IPS-20b (cell line): ENCODE data around the gene TBX5.
A peak's percentile ranks its signal among the peaks of the same experiment; 100 is the strongest.

Experiments
- H3K27ac ChIP-seq: one replicate; pipeline ENCODE4 v1.5.1; 2013; ENCODE audit warnings: low read length
- H3K27me3 ChIP-seq: 2 replicates; pipeline ENCODE4 v1.6.1; 2013; ENCODE audit warnings: mild to moderate bottlenecking, low read length, inconsistent platforms; ENCODE audit not compliant: insufficient read depth
- H3K36me3 ChIP-seq: 2 replicates; pipeline ENCODE4 v1.6.1; 2013; ENCODE audit warnings: low read depth, mild to moderate bottlenecking, inconsistent platforms, low read length, moderate library complexity; ENCODE audit not compliant: insufficient read depth
- H3K4me1 ChIP-seq: 2 replicates; pipeline ENCODE4 v1.6.1; 2013; ENCODE audit warnings: mild to moderate bottlenecking, control low read depth, inconsistent platforms, low read length, moderate library complexity; ENCODE audit not compliant: insufficient read depth
- H3K4me3 ChIP-seq: 2 replicates; pipeline ENCODE4 v1.5.1; 2013; ENCODE audit warnings: mild to moderate bottlenecking, low read length, inconsistent platforms
- H3K9ac ChIP-seq: 2 replicates; pipeline ENCODE4 v1.6.1; 2013; ENCODE audit warnings: low read depth, mild to moderate bottlenecking, inconsistent platforms, low read length, moderate library complexity
- H3K9me3 ChIP-seq: 2 replicates; pipeline ENCODE4 v1.6.1; 2013; ENCODE audit warnings: mild to moderate bottlenecking, low read depth, low read length, inconsistent platforms; ENCODE audit not compliant: insufficient read depth

The TBX5 gene

DNA sequence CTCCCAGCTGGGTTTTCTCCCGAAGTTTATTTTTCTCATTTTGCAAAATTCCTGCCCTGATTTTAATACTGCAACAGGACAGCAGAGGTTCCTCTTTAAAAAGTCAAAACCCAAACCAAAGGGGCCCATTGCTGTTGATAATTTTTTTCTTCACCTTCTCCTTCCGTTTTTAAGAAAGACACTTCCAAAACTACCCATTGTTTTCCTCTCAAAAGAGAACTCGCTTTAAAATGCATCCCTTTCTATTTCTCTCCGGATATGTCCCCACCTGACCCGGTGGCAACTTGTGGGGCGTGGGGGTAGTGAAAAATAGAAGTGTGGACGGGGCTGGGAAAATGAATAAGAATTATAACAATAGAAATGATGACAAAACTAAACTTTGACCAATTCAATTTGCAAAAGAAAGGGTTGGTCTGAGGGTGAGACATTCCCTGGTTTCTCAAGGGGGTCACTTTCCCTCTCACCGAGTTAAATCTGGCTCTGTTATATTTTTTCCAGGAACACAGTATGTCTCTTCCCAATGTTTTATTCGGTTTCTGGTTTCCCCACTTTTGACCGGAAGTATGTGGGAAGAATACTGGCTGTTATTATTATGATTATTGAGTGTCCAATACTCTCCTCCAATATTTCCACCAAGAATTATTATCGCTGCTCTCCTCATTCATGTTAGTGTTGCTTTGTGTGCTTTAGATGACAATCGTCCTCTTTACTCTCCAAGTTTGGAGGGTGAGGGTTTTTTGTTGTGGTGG lies 4.1 kb upstream of the TBX5 start:
- peaks cover 22% of the 10 kb centered on the region for H3K4me1 ChIP-seq
- no peak overlapping the region for H3K27ac ChIP-seq
- peaks cover 9% of the 10 kb centered on the region; the same call in 1 of the 2 replicates for H3K9me3 ChIP-seq
- H3K27me3 ChIP-seq, result peaks cover 100% of the 10 kb centered on the region
- H3K36me3 ChIP-seq, result no peaks in the 10 kb centered on the region
- H3K4me3 ChIP-seq, result peak overlapping the region; percentile 28; the same call in 1 of the 2 replicates
- no peak overlapping the region for H3K9ac ChIP-seq

DNA sequence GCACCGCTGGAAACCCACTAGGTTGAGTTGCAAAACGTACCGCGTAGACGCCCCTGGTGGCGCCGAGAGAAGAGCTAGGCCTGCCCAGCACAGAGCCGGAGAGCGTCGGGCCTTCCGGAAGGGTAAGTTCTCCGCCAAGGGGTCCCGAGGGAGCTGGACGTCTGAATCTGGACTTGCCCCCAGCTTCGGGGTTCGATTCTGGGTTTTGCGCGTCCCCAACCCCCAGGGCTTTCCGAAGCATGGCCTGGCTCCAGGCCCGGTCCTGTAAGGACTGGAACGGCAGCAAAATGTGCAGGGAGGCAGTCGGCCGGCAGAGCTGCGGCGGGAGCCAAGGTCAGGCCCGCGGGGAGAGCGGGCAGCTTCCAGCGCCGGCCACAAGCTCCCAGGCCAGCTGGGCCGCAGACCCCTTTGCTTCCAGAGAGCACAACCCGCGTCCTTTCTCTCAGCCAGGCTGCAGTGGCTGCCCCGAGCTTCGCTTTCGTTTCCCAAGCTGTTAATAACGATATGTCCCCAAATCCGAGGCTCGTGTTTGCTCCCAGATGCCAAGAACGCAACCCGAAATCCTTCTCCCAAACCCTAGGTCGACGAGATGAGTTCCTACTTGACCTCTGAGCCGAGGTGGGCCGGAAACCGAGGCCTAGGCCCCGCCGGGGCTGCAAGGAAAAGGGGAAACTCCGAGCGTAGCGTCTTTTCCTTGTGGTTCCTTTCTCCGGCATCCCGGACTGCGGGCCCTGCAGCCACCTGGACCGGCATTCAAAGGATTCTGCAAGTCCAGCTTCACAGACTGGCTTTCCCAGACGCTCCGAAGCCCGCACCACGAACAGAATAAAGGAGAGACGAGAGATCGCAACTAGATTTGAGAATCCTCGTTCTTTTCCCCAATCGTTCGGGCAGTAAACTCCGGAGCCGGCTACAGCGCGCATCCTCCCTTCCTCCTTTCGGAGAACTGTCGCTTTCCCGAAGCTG lies 3.2 kb upstream of the TBX5 start:
- peaks cover 22% of the 10 kb centered on the region for H3K4me1 ChIP-seq
- peaks cover 100% of the 10 kb centered on the region for H3K27me3 ChIP-seq
- peak overlapping the region; percentile 28 for H3K4me3 ChIP-seq
- no peak overlapping the region for H3K9ac ChIP-seq
- no peaks in the 10 kb centered on the region for H3K36me3 ChIP-seq
- no peak overlapping the region for H3K27ac ChIP-seq
- peaks cover 9% of the 10 kb centered on the region; the same call in 1 of the 2 replicates for H3K9me3 ChIP-seq

DNA sequence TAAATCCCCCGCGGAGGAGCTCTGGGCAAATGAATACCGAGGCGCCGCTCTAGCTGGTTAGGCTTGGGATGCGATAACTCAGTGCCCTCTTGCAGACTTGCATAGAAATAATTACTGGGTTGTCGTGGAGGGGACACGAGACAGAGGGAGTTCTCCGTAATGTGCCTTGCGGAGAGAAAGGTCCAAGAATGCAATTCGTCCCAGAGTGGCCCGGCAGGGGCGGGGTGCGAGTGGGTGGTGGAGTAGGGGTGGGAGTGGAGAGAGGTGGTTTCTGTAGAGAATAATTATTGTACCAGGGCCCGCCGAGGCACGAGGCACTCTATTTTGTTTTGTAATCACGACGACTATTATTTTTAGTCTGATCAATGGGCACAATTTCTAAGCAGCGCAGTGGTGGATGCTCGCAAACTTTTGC lies 2.5 kb upstream of the TBX5 start:
- no peak overlapping the region for H3K27ac ChIP-seq
- peaks cover 100% of the 10 kb centered on the region for H3K27me3 ChIP-seq
- peaks cover 22% of the 10 kb centered on the region for H3K4me1 ChIP-seq
- H3K9ac ChIP-seq, result no peak overlapping the region
- H3K36me3 ChIP-seq, result no peaks in the 10 kb centered on the region
- H3K9me3 ChIP-seq, result peaks cover 9% of the 10 kb centered on the region; the same call in 1 of the 2 replicates
- H3K4me3 ChIP-seq, result no peak overlapping the region; the same call in 1 of the 2 replicates

DNA sequence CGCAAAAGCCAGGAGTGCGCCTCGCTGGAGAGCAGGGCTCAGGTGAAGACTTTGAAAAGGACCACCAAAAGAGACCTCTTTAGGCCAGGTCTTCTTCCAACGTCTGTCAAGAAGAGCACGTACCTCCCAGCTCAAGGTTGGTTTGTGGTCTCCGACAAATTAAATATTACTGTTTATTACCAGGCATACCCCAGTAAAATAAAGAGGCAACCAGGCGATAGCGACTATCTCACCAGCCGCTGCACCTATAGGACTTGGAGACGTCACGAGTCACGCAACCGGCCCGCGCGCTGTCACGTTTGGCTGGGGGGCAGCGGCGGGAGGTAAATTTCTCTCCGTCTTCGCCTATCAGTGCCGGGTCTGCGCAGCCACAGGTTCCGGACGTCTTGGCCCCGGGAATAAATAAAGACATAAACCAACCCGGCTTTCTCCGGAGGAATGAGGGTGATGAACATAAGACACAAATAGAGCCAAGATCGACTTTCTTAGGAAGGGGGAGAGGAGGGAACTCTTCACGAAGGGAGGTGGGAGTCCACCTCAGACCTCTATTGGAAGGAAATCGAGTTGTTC lies 2.0 kb upstream of the TBX5 start:
- H3K36me3 ChIP-seq, result no peaks in the 10 kb centered on the region
- H3K27me3 ChIP-seq, result peaks cover 100% of the 10 kb centered on the region
- peak overlapping the region; percentile 23; the same call in 1 of the 2 replicates for H3K4me3 ChIP-seq
- peaks cover 22% of the 10 kb centered on the region for H3K4me1 ChIP-seq
- H3K9ac ChIP-seq, result no peak overlapping the region
- H3K27ac ChIP-seq, result no peak overlapping the region
- H3K9me3 ChIP-seq, result peaks cover 5% of the 10 kb centered on the region; the same call in 1 of the 2 replicates

DNA sequence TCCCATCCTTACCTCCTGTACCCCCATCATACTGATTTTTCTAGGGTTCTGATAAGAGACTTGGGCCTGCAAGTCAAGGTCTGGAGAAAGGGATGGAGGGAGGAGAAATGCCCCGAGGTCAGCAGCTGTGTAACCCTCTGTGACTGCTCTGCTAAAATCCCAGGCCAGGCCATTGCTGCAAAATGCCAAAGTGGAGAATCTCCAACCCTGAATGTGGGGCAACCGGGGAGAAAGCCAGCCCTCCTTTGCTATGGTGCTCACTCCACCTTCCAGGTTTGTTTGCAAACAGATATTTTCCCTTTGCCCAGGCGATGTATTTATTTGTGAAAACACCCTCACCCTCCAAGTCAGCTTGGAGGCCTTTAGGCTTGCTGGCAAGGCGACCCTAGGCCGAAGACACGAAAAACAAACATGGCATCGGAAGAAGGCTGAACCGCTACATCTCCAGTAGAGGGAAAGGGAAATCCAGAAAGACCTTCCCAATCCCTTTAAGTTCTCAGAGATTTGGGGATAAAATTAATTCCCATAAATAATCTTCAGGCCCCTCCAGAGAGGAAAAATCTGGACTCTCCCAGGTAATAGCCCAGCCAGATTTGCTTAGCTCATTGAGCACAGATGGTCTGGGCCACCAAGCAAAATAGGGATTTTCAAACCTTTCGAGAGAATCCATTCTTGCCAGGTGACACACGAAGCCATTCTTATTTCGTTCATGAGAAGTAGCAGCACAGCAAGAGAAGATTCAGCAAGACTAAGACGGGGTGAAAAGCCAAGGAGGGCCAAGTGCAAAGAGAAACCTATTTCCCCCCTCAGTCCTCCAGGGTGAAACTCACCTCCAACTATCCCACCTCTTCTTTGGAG lies 1.3 kb upstream of the TBX5 start:
- H3K9me3 ChIP-seq, result peaks cover 5% of the 10 kb centered on the region; the same call in 1 of the 2 replicates
- peaks cover 22% of the 10 kb centered on the region for H3K4me1 ChIP-seq
- H3K27me3 ChIP-seq, result peaks cover 100% of the 10 kb centered on the region
- no peak overlapping the region for H3K27ac ChIP-seq
- H3K9ac ChIP-seq, result no peak overlapping the region
- H3K4me3 ChIP-seq, result 0 out of 2 replicates have a peak overlapping the region, but pooled peaks have one; percentile 23
- H3K36me3 ChIP-seq, result no peaks in the 10 kb centered on the region

DNA sequence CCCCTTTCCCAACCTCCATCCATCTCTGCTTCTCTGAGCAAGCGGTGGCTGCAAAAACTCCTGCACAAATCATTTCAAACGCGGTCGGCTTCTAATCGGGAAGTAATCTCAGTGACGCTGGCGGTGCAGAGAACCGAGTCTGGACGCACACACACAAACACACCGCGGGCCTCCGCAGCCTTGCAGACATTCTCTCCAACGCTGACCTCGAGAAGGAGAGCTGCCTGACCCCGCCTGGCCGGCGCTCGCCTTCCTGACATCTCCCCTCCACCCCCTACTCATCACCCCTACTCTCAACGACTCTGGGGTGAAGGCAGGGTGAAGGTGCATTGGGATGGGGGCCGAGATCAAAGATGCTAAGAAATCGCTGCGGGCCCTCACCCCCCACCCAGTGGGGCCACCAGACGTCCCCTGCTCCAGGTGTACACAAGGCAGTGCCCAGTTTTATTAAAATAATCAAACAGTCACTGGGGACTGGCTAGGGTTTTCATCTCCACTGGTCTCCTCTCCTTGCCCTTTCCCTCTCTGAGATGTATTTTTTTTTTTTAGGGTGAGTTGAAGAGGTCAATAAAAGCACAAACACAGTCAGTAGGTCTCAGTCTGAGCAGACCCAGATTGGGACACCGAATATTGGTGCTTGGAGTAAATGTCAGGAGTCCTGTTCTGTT lies 506 bp upstream of the TBX5 start:
- no peak overlapping the region for H3K27ac ChIP-seq
- H3K36me3 ChIP-seq, result no peaks in the 10 kb centered on the region
- no peak overlapping the region for H3K9ac ChIP-seq
- H3K27me3 ChIP-seq, result peaks cover 100% of the 10 kb centered on the region
- peaks cover 19% of the 10 kb centered on the region for H3K4me1 ChIP-seq
- no peaks in the 10 kb centered on the region; the same call in 1 of the 2 replicates for H3K9me3 ChIP-seq
- H3K4me3 ChIP-seq, result no peak overlapping the region

DNA sequence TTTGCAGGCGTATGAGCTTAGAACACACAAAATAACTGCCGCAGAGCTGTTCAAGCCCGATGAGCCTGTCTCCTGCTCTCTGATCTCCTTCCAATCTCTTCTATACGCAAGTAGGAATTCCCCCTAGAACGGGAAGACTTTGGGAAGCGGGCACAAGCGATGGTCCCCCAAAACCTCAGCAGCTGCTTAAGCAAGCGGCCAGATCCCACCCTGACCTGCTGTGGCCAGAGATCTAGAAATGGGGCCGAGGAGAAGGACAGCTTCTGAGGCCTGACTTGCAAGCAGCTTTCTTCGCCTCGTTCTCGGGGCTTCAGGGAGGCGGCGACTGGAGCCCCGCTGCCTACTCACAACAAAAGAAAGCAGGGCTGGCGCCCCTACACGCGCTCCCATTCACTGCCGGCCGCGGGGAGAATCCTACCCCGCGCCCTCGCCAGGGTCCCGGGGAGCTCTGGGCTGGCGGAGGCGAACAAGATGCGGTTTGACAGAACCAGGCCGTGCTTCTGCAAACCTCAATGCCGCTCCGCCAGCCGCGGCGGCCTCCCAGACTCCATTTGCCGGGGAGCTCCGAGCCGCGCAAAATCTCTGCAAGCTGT lies 922 bp downstream of the TBX5 start:
- H3K27ac ChIP-seq, result no peak overlapping the region
- H3K27me3 ChIP-seq, result peaks cover 100% of the 10 kb centered on the region
- no peak overlapping the region for H3K9ac ChIP-seq
- H3K4me3 ChIP-seq, result peak overlapping the region; percentile 29; the same call in 1 of the 2 replicates
- no peaks in the 10 kb centered on the region; the same call in 1 of the 2 replicates for H3K9me3 ChIP-seq
- peaks cover 8% of the 10 kb centered on the region for H3K4me1 ChIP-seq
- no peaks in the 10 kb centered on the region for H3K36me3 ChIP-seq

DNA sequence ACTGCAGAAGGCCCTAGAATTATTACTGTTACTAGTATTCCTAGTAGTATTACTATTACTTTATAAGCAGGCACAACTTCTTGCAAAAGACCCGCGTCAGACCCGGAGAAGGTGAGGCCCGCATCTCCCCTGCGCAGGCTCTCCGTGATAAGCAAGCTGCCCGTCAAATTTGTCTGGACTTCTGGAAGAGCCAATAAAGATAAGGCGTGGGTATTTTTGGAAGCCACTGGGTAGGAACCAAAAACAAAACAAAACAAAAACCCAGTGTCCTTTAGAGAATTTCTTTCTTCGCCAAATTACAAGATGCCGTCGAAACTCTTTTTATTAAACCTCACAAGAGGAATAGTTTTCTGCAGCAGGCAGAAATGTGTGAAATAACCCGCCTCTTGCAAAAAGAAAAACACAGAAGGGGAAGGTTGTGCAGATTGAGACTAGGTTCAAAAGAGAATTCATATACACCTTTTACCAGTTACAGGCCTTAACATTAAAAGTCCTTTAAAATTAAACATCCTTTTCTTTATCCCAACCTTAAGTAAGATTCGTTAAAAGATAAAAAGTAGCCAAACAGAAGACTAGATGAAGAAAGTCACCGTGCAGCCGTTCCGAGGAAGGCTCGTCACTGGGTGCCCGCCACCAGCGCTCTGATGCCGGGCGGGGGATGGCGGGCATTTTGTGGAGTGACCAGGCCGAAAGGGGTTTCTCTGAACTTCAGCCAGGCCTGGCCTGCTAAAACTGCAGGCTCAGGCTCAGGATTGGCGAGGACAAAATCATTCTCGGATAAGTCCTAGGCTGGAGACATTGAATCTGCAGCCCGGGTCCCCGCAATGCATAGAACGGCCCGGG lies 1.6 kb downstream of the TBX5 start:
- Histone ChIP-seq H3K4me3 (no peak overlapping the region; the same call in 1 of the 2 replicates), H3K9ac (no peak overlapping the region), H3K36me3 (no peaks in the 10 kb centered on the region), H3K27me3 (peaks cover 100% of the 10 kb centered on the region), H3K4me1 (peaks cover 3% of the 10 kb centered on the region), H3K27ac (no peak overlapping the region), H3K9me3 (no peaks in the 10 kb centered on the region; the same call in 1 of the 2 replicates)

DNA sequence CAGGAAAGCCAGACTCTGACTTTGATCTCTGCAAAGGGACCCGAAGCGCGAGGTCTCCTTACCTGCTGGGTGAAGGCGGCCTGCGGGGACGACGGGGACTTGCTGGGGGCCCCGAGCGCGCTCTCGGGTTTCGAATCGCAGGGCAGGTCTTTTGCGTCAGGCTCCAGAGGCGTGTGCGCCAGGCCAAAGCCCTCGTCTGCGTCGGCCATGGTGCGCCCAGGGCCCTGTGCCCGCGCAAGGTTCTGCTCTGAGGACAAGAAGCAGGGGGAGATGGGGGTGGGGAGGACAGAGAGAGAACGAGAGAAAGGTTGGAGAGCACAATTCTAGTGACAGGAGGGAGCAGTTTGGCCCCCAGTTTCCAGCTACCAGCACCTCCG lies 2.3 kb downstream of the TBX5 start:
- no peak overlapping the region for H3K9ac ChIP-seq
- no peaks in the 10 kb centered on the region for H3K36me3 ChIP-seq
- H3K4me3 ChIP-seq, result no peak overlapping the region
- no peak overlapping the region for H3K27ac ChIP-seq
- peaks cover 3% of the 10 kb centered on the region for H3K4me1 ChIP-seq
- H3K27me3 ChIP-seq, result peaks cover 100% of the 10 kb centered on the region
- no peaks in the 10 kb centered on the region; the same call in 1 of the 2 replicates for H3K9me3 ChIP-seq
